ENCODE results near the gene FAM149B1.

DNA sequence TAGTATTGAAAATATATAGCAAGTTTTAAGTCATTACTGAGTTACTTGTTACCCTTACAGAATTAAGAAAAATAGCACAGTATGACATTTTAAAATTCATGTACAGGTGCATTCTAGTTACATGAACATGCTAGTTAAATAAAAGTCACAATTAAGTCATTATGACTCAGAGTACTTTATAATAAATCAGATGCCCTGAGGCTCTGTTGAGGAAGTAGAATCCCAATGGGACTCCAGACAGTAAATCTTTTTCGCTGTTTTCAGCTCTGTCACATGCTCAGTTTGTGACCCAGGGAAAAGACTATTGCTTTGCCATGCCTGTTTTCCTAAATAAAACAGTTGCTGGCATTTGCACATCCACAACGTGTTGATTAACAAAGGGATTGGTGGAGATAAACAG lies 36.6 kb upstream of the FAM149B1 start:
- TF ChIP-seq, protein P1, sequence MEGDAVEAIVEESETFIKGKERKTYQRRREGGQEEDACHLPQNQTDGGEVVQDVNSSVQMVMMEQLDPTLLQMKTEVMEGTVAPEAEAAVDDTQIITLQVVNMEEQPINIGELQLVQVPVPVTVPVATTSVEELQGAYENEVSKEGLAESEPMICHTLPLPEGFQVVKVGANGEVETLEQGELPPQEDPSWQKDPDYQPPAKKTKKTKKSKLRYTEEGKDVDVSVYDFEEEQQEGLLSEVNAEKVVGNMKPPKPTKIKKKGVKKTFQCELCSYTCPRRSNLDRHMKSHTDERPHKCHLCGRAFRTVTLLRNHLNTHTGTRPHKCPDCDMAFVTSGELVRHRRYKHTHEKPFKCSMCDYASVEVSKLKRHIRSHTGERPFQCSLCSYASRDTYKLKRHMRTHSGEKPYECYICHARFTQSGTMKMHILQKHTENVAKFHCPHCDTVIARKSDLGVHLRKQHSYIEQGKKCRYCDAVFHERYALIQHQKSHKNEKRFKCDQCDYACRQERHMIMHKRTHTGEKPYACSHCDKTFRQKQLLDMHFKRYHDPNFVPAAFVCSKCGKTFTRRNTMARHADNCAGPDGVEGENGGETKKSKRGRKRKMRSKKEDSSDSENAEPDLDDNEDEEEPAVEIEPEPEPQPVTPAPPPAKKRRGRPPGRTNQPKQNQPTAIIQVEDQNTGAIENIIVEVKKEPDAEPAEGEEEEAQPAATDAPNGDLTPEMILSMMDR (IDR thresholded peaks at IDR 0.05; ENCODE audit: poor library complexity, severe bottlenecking), result no peak
- TF ChIP-seq POLR2AphosphoS5 (IDR thresholded peaks at IDR 0.05), result no peak
- TF ChIP-seq, protein P2, sequence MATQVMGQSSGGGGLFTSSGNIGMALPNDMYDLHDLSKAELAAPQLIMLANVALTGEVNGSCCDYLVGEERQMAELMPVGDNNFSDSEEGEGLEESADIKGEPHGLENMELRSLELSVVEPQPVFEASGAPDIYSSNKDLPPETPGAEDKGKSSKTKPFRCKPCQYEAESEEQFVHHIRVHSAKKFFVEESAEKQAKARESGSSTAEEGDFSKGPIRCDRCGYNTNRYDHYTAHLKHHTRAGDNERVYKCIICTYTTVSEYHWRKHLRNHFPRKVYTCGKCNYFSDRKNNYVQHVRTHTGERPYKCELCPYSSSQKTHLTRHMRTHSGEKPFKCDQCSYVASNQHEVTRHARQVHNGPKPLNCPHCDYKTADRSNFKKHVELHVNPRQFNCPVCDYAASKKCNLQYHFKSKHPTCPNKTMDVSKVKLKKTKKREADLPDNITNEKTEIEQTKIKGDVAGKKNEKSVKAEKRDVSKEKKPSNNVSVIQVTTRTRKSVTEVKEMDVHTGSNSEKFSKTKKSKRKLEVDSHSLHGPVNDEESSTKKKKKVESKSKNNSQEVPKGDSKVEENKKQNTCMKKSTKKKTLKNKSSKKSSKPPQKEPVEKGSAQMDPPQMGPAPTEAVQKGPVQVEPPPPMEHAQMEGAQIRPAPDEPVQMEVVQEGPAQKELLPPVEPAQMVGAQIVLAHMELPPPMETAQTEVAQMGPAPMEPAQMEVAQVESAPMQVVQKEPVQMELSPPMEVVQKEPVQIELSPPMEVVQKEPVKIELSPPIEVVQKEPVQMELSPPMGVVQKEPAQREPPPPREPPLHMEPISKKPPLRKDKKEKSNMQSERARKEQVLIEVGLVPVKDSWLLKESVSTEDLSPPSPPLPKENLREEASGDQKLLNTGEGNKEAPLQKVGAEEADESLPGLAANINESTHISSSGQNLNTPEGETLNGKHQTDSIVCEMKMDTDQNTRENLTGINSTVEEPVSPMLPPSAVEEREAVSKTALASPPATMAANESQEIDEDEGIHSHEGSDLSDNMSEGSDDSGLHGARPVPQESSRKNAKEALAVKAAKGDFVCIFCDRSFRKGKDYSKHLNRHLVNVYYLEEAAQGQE (IDR thresholded peaks at IDR 0.05; ENCODE audit: borderline replicate concordance), result no peak
- no peak for TF ChIP-seq EZH2 (IDR thresholded peaks at IDR 0.05; ENCODE audit: borderline replicate concordance, insufficient read depth, low read length, poor library complexity, severe bottlenecking)
- no peak for TF ChIP-seq TAF1 (IDR thresholded peaks at IDR 0.05; ENCODE audit: low read depth)

Data from neural cell (in vitro differentiated cells).